Endothelial cell of hepatic sinusoid (primary cell): ENCODE results near the gene PDE6C.

ENCODE experiments used
- in situ Hi-C: cut with HindIII; loops from 2 replicates; pipeline ENCODE4 v1.10.0; 2017; ENCODE audit warnings: low sequenced_read_pairs

The PDE6C gene

GRCh38 chr10:93593254-93593653 lies 19.1 kb upstream of the PDE6C start:
- in situ Hi-C loops: no loop called here

- in situ Hi-C loops: no loop called here
These were observed 18.6 kb upstream of the PDE6C start for GRCh38 chr10:93593749-93594148.

- in situ Hi-C loops: no loop called here
These were observed 17.8 kb upstream of the PDE6C start for GRCh38 chr10:93594518-93594917.

- in situ Hi-C loops: loop anchor here (5.0 kb wide), 1 partner anchor 37 kb away; no protein-coding TSS in a partner anchor
These were observed 16.8 kb upstream of the PDE6C start for GRCh38 chr10:93595378-93596161.

- in situ Hi-C loops: loop anchor here (5.0 kb wide), 1 partner anchor 36 kb away; no protein-coding TSS in a partner anchor
These were observed 15.8 kb upstream of the PDE6C start for GRCh38 chr10:93596539-93596938.

GRCh38 chr10:93597075-93597599 lies 15.2 kb upstream of the PDE6C start:
- in situ Hi-C loops: loop anchor here (5.0 kb wide), 1 partner anchor 35 kb away; no protein-coding TSS in a partner anchor

- in situ Hi-C loops: loop anchor here (5.0 kb wide), 1 partner anchor 34 kb away; no protein-coding TSS in a partner anchor
These were observed 14.2 kb upstream of the PDE6C start for GRCh38 chr10:93598157-93598556.

- in situ Hi-C loops: loop anchor here (5.0 kb wide), 1 partner anchor 33 kb away; no protein-coding TSS in a partner anchor
These were observed 13.0 kb upstream of the PDE6C start for GRCh38 chr10:93599335-93599734.

- in situ Hi-C loops: loop anchor here (5.0 kb wide), 1 partner anchor 33 kb away; no protein-coding TSS in a partner anchor
These were observed 12.6 kb upstream of the PDE6C start for GRCh38 chr10:93599778-93600177.

GRCh38 chr10:93600446-93601145 lies 11.7 kb upstream of the PDE6C start:
- in situ Hi-C loops: no loop called here

GRCh38 chr10:93601146-93601773 lies 11.1 kb upstream of the PDE6C start, which contains the start of gene RBP4:
Gene RBP4 (minus strand): TSS chr10:93601235. CDS start chr10:93601028, 207 bp downstream.
- in situ Hi-C loops: no loop called here

- in situ Hi-C loops: no loop called here
These were observed 10.6 kb upstream of the PDE6C start for GRCh38 chr10:93601774-93602162.

GRCh38 chr10:93603023-93603422 lies 9.3 kb upstream of the PDE6C start:
- in situ Hi-C loops: no loop called here

GRCh38 chr10:93604146-93604545 lies 8.2 kb upstream of the PDE6C start:
- in situ Hi-C loops: no loop called here

- in situ Hi-C loops: no loop called here
These were observed 3.9 kb upstream of the PDE6C start for GRCh38 chr10:93608421-93608820.

GRCh38 chr10:93613126-93613525 lies 789 bp downstream of the PDE6C start:
- in situ Hi-C loops: no loop called here

GRCh38 chr10:93614101-93614825 lies 1.9 kb downstream of the PDE6C start:
- in situ Hi-C loops: no loop called here

GRCh38 chr10:93615576-93616235 lies 3.4 kb downstream of the PDE6C start:
- in situ Hi-C loops: no loop called here

- in situ Hi-C loops: no loop called here
These were observed 8.6 kb downstream of the PDE6C start for GRCh38 chr10:93620925-93621324.

- in situ Hi-C loops: no loop called here
These were observed 10.6 kb downstream of the PDE6C start for GRCh38 chr10:93622942-93623341.
